ENCODE measurements around the gene PIEZO1. TPM values are rescaled to one million over a fixed set of nuclear protein-coding genes. Genes with fewer than 3 reads are reported as not detected.

Gene PIEZO1
- polyA plus RNA-seq, 2 of the 4 experiments (the other 2 are of a cell fraction), result 26.1 to 84.7 TPM

- no peak for TF ChIP-seq CBX2 (IDR thresholded peaks at IDR 0.05; ENCODE audit: borderline replicate concordance, low read depth)
- no peak for TF ChIP-seq PHF8 (IDR thresholded peaks at IDR 0.05; ENCODE audit: borderline replicate concordance, low read depth)
- no peak for TF ChIP-seq FOSB (CRISPR knock-in tag; IDR thresholded peaks at IDR 0.05)
These were observed 62.1 kb downstream of the PIEZO1 start (continued) for GRCh38 chr16:88722784-88723506.

GRCh38 chr16:88721815-88722755 is 62.9 kb downstream of the PIEZO1 start:
- H3K4me2 ChIP-seq, result no peak overlapping the region
- CTCF ChIA-PET, result interaction anchor here (0.7 to 9.1 kb wide), 6 partner anchors 8 to 37 kb away, joined by 3 to 105 read pairs (median 5); no protein-coding TSS in a partner anchor
- no peak overlapping the region for H3K4me3 ChIP-seq
- H3K9me3 ChIP-seq, result no peaks in the 10 kb centered on the region
- no peak for ATAC-seq
- DNase-seq (ENCODE audit: low read depth in 1 of 2, low spot score in 1 of 2), result no peak
- H3K27ac ChIP-seq, result no peak overlapping the region
- POLR2A ChIA-PET, result no interaction called here
- no peaks in the 10 kb centered on the region for H3K4me1 ChIP-seq
- FAIRE-seq, result no peak
- 96% methylated on average over 44 of the region's 61 CpGs for WGBS (ENCODE audit: missing lambda C conversion rate)
- no peak for TF ChIP-seq JUNB (IDR thresholded peaks at IDR 0.05)
- TF ChIP-seq POLR2AphosphoS2 (conservative IDR thresholded peaks at IDR 0.05; ENCODE audit: low read length), result no peak
- no peak for TF ChIP-seq SREBF2 (IDR thresholded peaks at IDR 0.05)
- no peak for TF ChIP-seq BCL3 (IDR thresholded peaks at IDR 0.05)
- no peak for TF ChIP-seq FOXS1 (CRISPR knock-in tag; IDR thresholded peaks at IDR 0.05)
- no peak for TF ChIP-seq ZC3H11A (IDR thresholded peaks at IDR 0.05)

- Histone ChIP-seq H3K9me3 (no peaks in the 10 kb centered on the region), H3K4me3 (no peak overlapping the region), H3K4me2 (no peak overlapping the region), H3K27ac (no peak overlapping the region), H3K4me1 (no peaks in the 10 kb centered on the region)
- CTCF ChIA-PET, result interaction anchor here (0.6 to 9.1 kb wide), 3 partner anchors 9 to 149 kb away, joined by 3 to 105 read pairs (median 4); no protein-coding TSS in a partner anchor
- FAIRE-seq (no peak), ATAC-seq (no peak), DNase-seq (ENCODE audit: low read depth in 1 of 2, low spot score in 1 of 2) (no peak)
- WGBS (ENCODE audit: missing lambda C conversion rate), result 93% methylated on average over 17 of the region's 17 CpGs
- POLR2A ChIA-PET, result no interaction called here
- no peak for TF ChIP-seq CBX8 (IDR thresholded peaks at IDR 0.05)
- no peak for TF ChIP-seq SREBF2 (IDR thresholded peaks at IDR 0.05)
- no peak for TF ChIP-seq ZSCAN20 (CRISPR knock-in tag; IDR thresholded peaks at IDR 0.05)
- TF ChIP-seq BHLHE40 (IDR thresholded peaks at IDR 0.05; ENCODE audit: low read depth, low read length), result no peak
- no peak for TF ChIP-seq PBX3 (IDR thresholded peaks at IDR 0.05)
- TF ChIP-seq EHF (CRISPR knock-in tag; IDR thresholded peaks at IDR 0.05), result no peak
- TF ChIP-seq HOXB5 (CRISPR knock-in tag; IDR thresholded peaks at IDR 0.05), result no peak
- no peak for TF ChIP-seq FOSB (CRISPR knock-in tag; IDR thresholded peaks at IDR 0.05)
- TF ChIP-seq SMC3 (IDR thresholded peaks at IDR 0.05), result no peak
- no peak for TF ChIP-seq RFX5 (IDR thresholded peaks at IDR 0.05)
- TF ChIP-seq CHD4 (IDR thresholded peaks at IDR 0.05; ENCODE audit: borderline replicate concordance), result no peak
- no peak for TF ChIP-seq EHMT2 (IDR thresholded peaks at IDR 0.05; ENCODE audit: low read depth)
- no peak for TF ChIP-seq TP53 (CRISPR knock-in tag; IDR thresholded peaks at IDR 0.05)
- no peak for TF ChIP-seq RARB (CRISPR knock-in tag; IDR thresholded peaks at IDR 0.05)
- TF ChIP-seq CHD2 (IDR thresholded peaks at IDR 0.05; ENCODE audit: low read length, partially characterized antibody), result no peak
- no peak for TF ChIP-seq USF2 (IDR thresholded peaks at IDR 0.05)
- TF ChIP-seq GATA3 (IDR thresholded peaks at IDR 0.05; ENCODE audit: borderline replicate concordance), result no peak
- no peak for TF ChIP-seq MAZ (IDR thresholded peaks at IDR 0.05; ENCODE audit: borderline replicate concordance, low read depth, low read length)
- no peak for TF ChIP-seq RCOR1 (IDR thresholded peaks at IDR 0.05; ENCODE audit: low read depth, low read length)
These were observed 63.8 kb downstream of the PIEZO1 start for GRCh38 chr16:88721236-88721635.
